Ovary (tissue), 9 donors: ENCODE measurements around the gene SAFB2. TPM values are rescaled to one million over a fixed set of nuclear protein-coding genes. Genes with fewer than 3 reads are reported as not detected.

ENCODE experiments used
- DNase-seq, 5 donors: peaks; one replicate each; pipeline ENCODE4 v3.0.0-alpha.2; 2019 to 2020
- H3K27ac ChIP-seq, 2 donors: fragments of 200-600 bp; one replicate each; pipeline versions ENCODE4 v1.5.1 to v1.8.0; 2019 to 2022
- H3K27me3 ChIP-seq: fragments of 200-600 bp; one replicate; pipeline ENCODE4 v1.8.0; 2022
- H3K36me3 ChIP-seq: fragments of 200-600 bp; sonication (generic); one replicate; pipeline ENCODE4 v1.5.1; 2019
- H3K4me1 ChIP-seq: one replicate; pipeline ENCODE4 v1.8.1; 2013; ENCODE audit warnings: mild to moderate bottlenecking, moderate library complexity; ENCODE audit not compliant: insufficient read depth
- H3K4me3 ChIP-seq: fragments of 200-600 bp; sonication (generic); one replicate; pipeline ENCODE4 v1.5.1; 2017
- H3K9me3 ChIP-seq, 2 donors: fragments of 200-600 bp in 1 of 2; sonication (generic) in 1 of 2; one replicate each; pipeline versions ENCODE4 v1.5.1 to v1.8.1; 2013 to 2019; ENCODE audit warnings: mild to moderate bottlenecking in 1 of 2, moderate library complexity in 1 of 2
- CTCF ChIP-seq, 3 donors: fragments of 450-650 bp in 2 of 3; fragments of 200-600 bp in 1 of 3; IDR thresholded peaks; one replicate each; pipeline versions ENCODE4 v1.5.1 to v1.8.0; 2016 to 2022; ENCODE audit warnings: antibody characterized with exemption in 3 of 3, mild to moderate bottlenecking in 1 of 3
- EP300 ChIP-seq: sonication (generic); formaldehyde crosslinking; IDR thresholded peaks from one replicate; pipeline ENCODE4 v1.6.1; 2017; ENCODE audit warnings: antibody characterized with exemption
- POLR2A ChIP-seq: fragments of 450-650 bp; IDR thresholded peaks from one replicate; pipeline ENCODE4 v1.6.1; 2017; ENCODE audit warnings: antibody characterized with exemption, mild to moderate bottlenecking, moderate library complexity
- WGBS, 3 donors: extraction: QIAGEN DNeasy Blood & Tissue Kit in 1 of 3; methylation state at CpG; one replicate each; pipeline versions ENCODE4 v1.1.5 to v1.1.7; 2013 to 2017; 5-methylcytosine and 5-hydroxymethylcytosine counted together
- intact Hi-C, 4 donors: fragments of 100-400 bp; cut with DNase I; formaldehyde crosslinking; loops; one replicate each; pipeline versions ENCODE4 v1.11.0 to v1.15.1; 2022 to 2023
- polyA plus RNA-seq, 2 donors: library from polyadenylated mRNA; stranded (reverse); fragments of 200-250 nt in 1 of 2; fragments of 350-450 nt in 1 of 2; fragmentation: Illumina TruSeq in 1 of 2; extraction: RNeasy Lipid Tissue Mini Kit (QIAGEN cat#74804) in 1 of 2; gene quantifications; one replicate each; pipeline ENCODE4 v1.2.3, GENCODE V29; 2013 to 2014
- total RNA-seq, 7 donors: library from RNA; depleted of rRNA in 2 of 7; stranded (reverse); fragments of >200 nt in 2 of 7; fragmentation: NEBNext Ultra II Directional in 3 of 7; extraction: Animal tissue kit (Norgen Biotek cat#: 25700) in 3 of 7; gene quantifications; one replicate each; pipeline versions ENCODE4 v1.1.0 to v1.2.4, GENCODE V29; 2016 to 2023
- donor health status: DM: no; HTN: no; CAD: no; lungs with moderate emphysema.
- donor health status: DM: no; HTN: no; CAD: no.
- donor health status: Bipolar disorder and iron deficiency.
- donor health status: DM: yes; HTN: yes; CAD: no.
- donor health status: DM: no; HTN: no; CAD: no.
- donor health status: DM: yes; HTN: yes; CAD: no.

The SAFB2 gene
- total and polyA plus RNA-seq, 9 donors: 51.3 to 173 (median 107) TPM

GRCh38 chr19:5603626-5604025 is 18.9 kb downstream of the SAFB2 start:
- Histone ChIP-seq H3K4me1 (no peaks in the 10 kb centered on the region), H3K9me3 (no peaks in the 10 kb centered on the region), H3K27ac (no peak overlapping the region), H3K4me3 (no peak overlapping the region), H3K27me3 (no peaks in the 10 kb centered on the region), H3K36me3 (no peaks in the 10 kb centered on the region)
- no peak for TF ChIP-seq EP300
- no peak for TF ChIP-seq POLR2A
- no peak for TF ChIP-seq CTCF (IDR thresholded peaks at IDR 0.05)
- DNase-seq: no peak
- WGBS, 3 donors: 66 to 72% (median 71%) methylated on average over 5 of the region's 5 CpGs
- intact Hi-C loops: no loop called here

GRCh38 chr19:5600797-5601196 is 21.8 kb downstream of the SAFB2 start:
- Histone ChIP-seq H3K4me3 (no peak overlapping the region), H3K9me3 (no peaks in the 10 kb centered on the region), H3K4me1 (no peaks in the 10 kb centered on the region), H3K27me3 (no peaks in the 10 kb centered on the region), H3K27ac (no peak overlapping the region), H3K36me3 (no peaks in the 10 kb centered on the region)
- intact Hi-C loops: no loop called here
- WGBS, 3 donors: 79 to 82% (median 79%) methylated on average over 8 of the region's 8 CpGs
- TF ChIP-seq POLR2A (no peak), CTCF (IDR thresholded peaks at IDR 0.05) (no peak), EP300 (no peak)
- DNase-seq: no peak

- Histone ChIP-seq H3K9me3 (no peaks in the 10 kb centered on the region), H3K4me3 (no peak overlapping the region), H3K36me3 (no peaks in the 10 kb centered on the region), H3K27me3 (no peaks in the 10 kb centered on the region), H3K27ac (no peak overlapping the region), H3K4me1 (no peaks in the 10 kb centered on the region)
- intact Hi-C loops: no loop called here
- DNase-seq: no peak
- TF ChIP-seq CTCF (IDR thresholded peaks at IDR 0.05) (no peak), EP300 (no peak), POLR2A (no peak)
- 87 to 91% (median 89%) methylated on average over 9 of the region's 9 CpGs for WGBS, 3 donors
Measured at GRCh38 chr19:5595745-5596144, 26.8 kb downstream of the SAFB2 start.

GRCh38 chr19:5595129-5595528 is 27.4 kb downstream of the SAFB2 start:
- H3K4me3 ChIP-seq: no peak overlapping the region
- 91 to 94% (median 92%) methylated on average over 18 of the region's 18 CpGs for WGBS, 3 donors
- H3K9me3 ChIP-seq: no peaks in the 10 kb centered on the region
- no peak for TF ChIP-seq CTCF (IDR thresholded peaks at IDR 0.05)
- TF ChIP-seq EP300: no peak
- no peak for TF ChIP-seq POLR2A
- no peak overlapping the region for H3K27ac ChIP-seq
- intact Hi-C loops: no loop called here
- no peak for DNase-seq
- H3K27me3 ChIP-seq: no peaks in the 10 kb centered on the region
- no peaks in the 10 kb centered on the region for H3K36me3 ChIP-seq
- no peaks in the 10 kb centered on the region for H3K4me1 ChIP-seq
